ENCODE data around the gene STRA8.
A peak's percentile ranks its signal among the peaks of the same experiment; 100 is the strongest.

Gene STRA8

GRCh38 chr7:135195156-135195555, 38.5 kb upstream of the STRA8 start:
- no peak for DNase-seq (ENCODE audit: low read depth)
- in situ Hi-C loops (cut with HindIII; ENCODE audit: low sequenced_read_pairs): no loop called here
- TF ChIP-seq CTCF (IDR thresholded peaks at IDR 0.05; ENCODE audit: low read depth, low read length, missing control alignments): no peak
- no peak overlapping the region for H3K4me3 ChIP-seq (ENCODE audit: low read depth, low read length)

- in situ Hi-C loops (cut with HindIII; ENCODE audit: low sequenced_read_pairs): no loop called here
Observed at GRCh38 chr7:135195968-135196629, 37.5 kb upstream of the STRA8 start.

GRCh38 chr7:135197343-135197742, 36.3 kb upstream of the STRA8 start:
- no peak for DNase-seq (ENCODE audit: low read depth)
- in situ Hi-C loops (cut with HindIII; ENCODE audit: low sequenced_read_pairs): no loop called here
- no peak overlapping the region for H3K4me3 ChIP-seq (ENCODE audit: low read depth, low read length)
- no peak for TF ChIP-seq CTCF (IDR thresholded peaks at IDR 0.05; ENCODE audit: low read depth, low read length, missing control alignments)

More at GRCh38 chr7:135195968-135196629, 37.5 kb upstream of the STRA8 start:
- no peak for TF ChIP-seq CTCF (IDR thresholded peaks at IDR 0.05; ENCODE audit: low read depth, low read length, missing control alignments)
- peak; percentile 24 for DNase-seq (ENCODE audit: low read depth)
- no peak overlapping the region for H3K4me3 ChIP-seq (ENCODE audit: low read depth, low read length)

GRCh38 chr7:135197906-135198655, 35.6 kb upstream of the STRA8 start:
- in situ Hi-C loops (cut with HindIII; ENCODE audit: low sequenced_read_pairs): no loop called here
- H3K4me3 ChIP-seq (ENCODE audit: low read depth, low read length): no peak overlapping the region
- no peak for DNase-seq (ENCODE audit: low read depth)
- TF ChIP-seq CTCF (IDR thresholded peaks at IDR 0.05; ENCODE audit: low read depth, low read length, missing control alignments): no peak

- TF ChIP-seq CTCF (IDR thresholded peaks at IDR 0.05; ENCODE audit: low read depth, low read length, missing control alignments): no peak
- in situ Hi-C loops (cut with HindIII; ENCODE audit: low sequenced_read_pairs): no loop called here
- DNase-seq (ENCODE audit: low read depth): no peak
- H3K4me3 ChIP-seq (ENCODE audit: low read depth, low read length): no peak overlapping the region
Observed at GRCh38 chr7:135199439-135199838, 34.2 kb upstream of the STRA8 start.

- no peak overlapping the region for H3K4me3 ChIP-seq (ENCODE audit: low read depth, low read length)
- DNase-seq (ENCODE audit: low read depth): peak; percentile 36
- in situ Hi-C loops (cut with HindIII; ENCODE audit: low sequenced_read_pairs): no loop called here
- no peak for TF ChIP-seq CTCF (IDR thresholded peaks at IDR 0.05; ENCODE audit: low read depth, low read length, missing control alignments)
Observed at GRCh38 chr7:135200821-135201331, 32.8 kb upstream of the STRA8 start.
